DMS79 treated with DMSO at 0.1 percent for 48 hours (cell line): ENCODE results near the gene RASSF5.
"Not testable (repeated sequence)": the region's sequence is repeated elsewhere in the genome, so short reads cannot be mapped to it uniquely, and the experiment has no call there.

Experiments used
- DNase-seq: peaks from one replicate; lab custom pipeline; 2025; lab: John Stamatoyannopoulos, UW

Gene RASSF5

GRCh38 chr1:206570529-206570928 is 63.2 kb downstream of the RASSF5 start:
- DNase-seq = no peak

DNA sequence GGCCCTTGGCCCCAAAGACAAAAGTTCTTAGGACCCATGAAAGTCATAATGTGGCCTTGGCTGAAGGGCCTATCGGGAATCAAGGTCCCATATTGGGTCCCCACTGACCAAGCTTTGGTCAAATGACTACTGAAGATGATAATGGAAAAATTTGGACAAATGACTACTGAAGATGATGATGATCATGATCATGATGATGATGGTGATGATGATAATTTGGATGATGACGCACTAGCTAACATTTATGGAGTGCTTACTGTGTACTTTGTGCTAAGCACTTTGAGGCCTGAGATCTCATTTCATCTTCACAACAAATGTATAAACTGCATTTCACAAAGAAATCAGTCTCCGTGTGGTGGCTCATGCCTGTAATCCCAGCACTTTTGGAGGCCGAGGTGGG is 65.5 kb downstream of the RASSF5 start:
- DNase-seq = no peak

- DNase-seq = no peak
Observed at GRCh38 chr1:206573319-206573718, 66.0 kb downstream of the RASSF5 start.

DNA sequence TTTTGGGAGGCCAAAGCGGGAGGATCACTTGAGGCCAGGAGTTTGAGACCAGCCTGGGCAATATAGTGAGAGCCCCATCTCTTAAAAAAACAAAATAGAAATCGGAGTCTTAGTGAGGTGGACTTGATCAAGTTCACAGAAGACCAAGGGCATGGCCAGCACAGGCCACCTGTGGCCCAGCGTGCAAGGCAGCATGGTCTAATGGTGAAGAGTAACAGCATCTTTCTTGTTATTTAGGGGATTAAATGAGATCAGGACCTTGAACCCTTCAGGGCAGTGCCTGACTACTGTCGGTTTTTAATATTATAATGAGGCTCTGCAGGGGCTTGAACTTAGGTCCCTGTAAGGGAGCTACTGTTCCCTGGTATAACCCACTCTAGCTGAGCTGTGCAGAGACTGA is 66.4 kb downstream of the RASSF5 start:
- no peak for DNase-seq

DNA sequence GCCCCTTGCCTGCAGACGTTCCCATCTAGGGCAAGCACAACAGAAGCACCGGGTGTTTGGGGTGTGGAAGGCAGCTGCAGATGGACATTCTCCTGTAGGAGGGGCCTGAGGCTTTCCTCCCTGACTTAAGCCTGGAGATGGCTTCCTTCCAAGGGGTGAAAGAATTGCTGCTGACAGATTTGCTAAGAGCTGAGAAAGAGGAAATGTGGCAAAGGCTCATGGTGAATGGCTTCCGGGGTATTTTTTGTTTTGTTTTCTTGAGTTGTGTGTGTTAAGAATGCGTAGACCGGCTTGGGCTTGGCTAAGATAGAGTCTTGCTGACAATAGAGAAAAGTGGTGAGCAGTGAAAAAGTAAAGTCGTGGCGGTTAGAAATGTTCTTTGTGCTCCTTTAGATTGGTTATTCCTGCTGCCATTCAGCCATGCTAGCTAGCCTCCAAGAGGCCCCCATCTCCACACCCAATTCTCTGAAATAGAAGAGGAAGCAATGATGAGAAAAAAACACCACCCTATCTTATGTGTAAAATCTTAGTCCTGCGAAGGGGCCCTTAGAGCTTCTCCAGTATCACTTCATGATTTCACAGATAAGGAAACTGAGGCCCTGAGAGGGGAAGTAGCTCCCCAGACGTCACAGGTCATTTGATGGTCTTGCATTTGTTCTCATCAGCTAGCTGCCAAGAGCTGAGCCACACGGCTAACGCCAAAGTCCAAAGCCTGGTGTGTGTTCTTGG is 68.0 kb downstream of the RASSF5 start:
- DNase-seq = peak; percentile 54

GRCh38 chr1:206575894-206576737 is 68.8 kb downstream of the RASSF5 start:
- no peak for DNase-seq

DNA sequence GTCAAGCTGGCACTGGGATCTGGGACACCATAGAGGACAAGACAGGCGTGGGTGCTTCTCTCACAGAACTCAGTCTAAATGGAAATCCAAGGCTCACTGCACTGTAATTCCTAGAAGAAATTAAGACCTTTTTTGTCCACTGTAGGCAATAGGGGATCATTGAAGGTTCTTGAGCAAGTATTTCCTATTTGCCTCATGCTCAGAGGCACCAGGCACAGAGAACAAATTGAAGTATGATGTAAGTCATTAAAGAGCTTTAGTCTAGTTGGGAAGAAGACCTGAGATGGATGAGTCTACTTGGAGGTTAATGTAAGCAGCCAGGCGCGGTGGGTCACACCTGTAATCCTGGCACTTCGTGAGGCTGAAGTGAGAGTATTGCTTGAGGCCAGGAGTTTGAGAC is 70.3 kb downstream of the RASSF5 start:
- no peak for DNase-seq

DNA sequence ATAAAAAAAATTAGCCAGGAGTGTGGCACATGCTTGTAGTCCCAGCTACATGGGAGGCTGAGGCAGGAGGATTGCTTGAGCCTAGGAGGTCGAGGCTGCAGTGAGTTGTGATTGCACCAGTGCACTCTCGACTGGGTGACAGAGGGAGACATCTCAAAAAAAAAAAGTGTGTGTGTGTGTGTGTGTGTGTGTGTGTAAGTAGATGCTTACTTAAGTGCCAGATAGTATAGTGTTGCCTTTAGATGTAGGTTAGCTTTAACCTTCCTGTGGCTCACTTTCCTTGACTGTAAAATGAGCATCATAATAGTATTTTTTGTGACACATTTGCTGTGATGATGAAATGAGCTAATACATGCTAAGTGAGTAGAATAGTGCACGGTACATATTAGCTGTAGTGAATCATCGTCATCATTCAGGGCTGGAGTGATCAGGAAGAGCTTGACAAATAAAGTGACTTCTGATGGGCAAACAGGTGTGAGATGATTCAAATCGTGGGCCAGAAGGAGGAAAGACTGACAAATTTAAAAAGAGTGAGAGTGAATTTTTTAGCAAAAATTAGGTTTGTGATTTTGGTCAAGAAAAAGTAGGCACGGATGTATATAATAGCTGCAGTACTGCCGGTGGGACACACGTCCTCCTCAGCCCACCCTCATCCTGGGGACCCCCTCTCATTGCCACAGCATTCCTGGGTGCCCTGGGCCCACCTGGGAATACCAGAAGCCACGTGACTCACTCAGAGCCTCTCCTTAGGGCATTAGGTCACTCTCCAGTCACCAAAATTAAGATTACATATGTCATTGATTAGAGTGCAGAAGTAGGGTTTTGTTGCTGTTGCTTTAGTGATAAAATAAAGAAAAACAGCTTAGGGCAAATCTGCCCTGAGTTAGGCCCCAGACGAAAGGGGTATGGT is 71.0 kb downstream of the RASSF5 start:
- no peak for DNase-seq

- no peak for DNase-seq
Observed at GRCh38 chr1:206578978-206579374, 71.6 kb downstream of the RASSF5 start.

- DNase-seq = no peak
Observed at GRCh38 chr1:206579747-206580437, 72.6 kb downstream of the RASSF5 start.

DNA sequence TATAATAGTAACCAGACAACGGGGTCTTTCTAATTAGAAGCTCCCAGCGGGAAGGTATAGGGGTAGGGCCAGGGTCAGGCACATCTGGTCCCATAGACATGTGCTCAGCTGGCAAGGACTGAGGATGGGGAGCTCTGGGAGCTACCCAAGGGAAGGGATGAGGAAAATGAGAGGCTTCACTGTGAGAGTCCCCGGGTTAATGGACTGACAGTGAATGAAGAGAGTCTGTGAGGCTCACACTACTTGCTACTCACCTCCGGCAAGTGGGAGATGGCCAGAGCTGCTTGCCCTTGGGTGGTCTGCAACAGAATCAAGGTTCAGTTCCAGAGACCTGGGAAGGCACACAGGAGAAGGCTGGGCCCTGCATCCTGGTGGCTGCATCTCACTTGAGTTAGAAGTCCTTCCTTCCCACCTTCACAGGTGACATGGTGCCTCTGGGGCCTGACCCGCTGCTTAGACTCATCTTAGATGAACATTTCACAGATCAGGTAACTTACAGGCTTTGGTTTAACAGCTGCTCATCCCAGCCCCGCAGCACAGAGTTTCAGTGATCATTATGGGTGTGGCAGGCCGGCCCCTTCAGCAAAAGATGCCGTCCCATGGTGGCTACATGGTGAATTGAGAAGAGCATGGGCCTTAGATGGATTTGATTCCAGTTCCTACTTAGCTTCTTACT is 73.2 kb downstream of the RASSF5 start:
- no peak for DNase-seq

- DNase-seq = not testable (repeated sequence)
Observed at GRCh38 chr1:206581114-206581497, 73.8 kb downstream of the RASSF5 start.

GRCh38 chr1:206581571-206581981 is 74.2 kb downstream of the RASSF5 start:
- no peak for DNase-seq

DNA sequence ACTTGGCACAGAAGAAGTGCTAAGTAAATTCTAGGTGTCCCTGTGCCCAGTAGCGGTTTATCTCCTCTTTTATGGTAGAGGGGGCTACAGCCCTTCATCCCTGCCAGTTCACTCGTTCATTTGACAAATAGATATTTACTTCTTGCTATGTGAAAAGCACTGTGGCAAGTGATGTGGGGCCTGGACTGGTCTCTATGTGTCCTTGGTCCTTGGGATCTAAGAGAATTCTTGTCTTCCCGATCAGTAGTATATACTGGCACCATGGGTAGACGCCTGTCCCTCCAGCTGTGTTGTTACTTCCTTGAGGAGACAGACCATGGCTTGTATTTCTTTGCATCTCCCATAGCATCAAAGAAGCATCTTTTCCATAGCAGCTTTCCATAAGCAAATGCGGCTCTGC is 75.2 kb downstream of the RASSF5 start:
- no peak for DNase-seq

DNA sequence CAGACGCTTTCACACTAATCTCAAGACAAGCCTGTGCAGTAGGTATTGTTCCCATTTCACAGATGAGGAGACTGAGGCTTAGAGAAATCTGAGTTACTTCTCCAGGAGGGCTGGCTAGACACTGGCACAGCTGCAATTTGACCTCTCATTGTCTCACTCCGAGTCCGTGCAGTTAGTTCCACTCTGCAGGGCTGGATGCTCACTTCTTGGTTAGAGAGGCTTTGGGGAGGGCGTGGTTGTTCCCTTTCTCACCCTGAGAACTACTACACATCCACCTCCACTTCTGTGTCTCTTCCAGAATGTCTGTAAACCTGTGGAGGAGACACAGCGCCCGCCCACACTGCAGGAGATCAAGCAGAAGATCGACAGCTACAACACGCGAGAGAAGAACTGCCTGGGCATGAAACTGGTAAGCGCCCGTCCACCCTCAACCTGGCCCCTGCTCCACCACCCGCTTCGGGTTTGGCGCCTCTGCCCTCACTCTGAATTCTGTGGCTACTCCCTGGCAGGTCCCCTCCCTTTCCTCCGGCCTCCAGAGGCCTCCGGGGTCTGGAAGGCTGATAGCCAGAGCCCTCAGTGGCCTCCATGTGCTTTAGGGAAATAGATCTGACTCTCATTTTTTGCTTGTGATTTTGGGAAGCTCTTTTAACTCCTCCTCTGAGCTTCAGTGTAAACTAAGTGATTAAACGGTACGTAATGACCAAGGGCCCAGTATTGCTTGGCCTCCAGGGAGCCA is 75.8 kb downstream of the RASSF5 start:
- no peak for DNase-seq

DNA sequence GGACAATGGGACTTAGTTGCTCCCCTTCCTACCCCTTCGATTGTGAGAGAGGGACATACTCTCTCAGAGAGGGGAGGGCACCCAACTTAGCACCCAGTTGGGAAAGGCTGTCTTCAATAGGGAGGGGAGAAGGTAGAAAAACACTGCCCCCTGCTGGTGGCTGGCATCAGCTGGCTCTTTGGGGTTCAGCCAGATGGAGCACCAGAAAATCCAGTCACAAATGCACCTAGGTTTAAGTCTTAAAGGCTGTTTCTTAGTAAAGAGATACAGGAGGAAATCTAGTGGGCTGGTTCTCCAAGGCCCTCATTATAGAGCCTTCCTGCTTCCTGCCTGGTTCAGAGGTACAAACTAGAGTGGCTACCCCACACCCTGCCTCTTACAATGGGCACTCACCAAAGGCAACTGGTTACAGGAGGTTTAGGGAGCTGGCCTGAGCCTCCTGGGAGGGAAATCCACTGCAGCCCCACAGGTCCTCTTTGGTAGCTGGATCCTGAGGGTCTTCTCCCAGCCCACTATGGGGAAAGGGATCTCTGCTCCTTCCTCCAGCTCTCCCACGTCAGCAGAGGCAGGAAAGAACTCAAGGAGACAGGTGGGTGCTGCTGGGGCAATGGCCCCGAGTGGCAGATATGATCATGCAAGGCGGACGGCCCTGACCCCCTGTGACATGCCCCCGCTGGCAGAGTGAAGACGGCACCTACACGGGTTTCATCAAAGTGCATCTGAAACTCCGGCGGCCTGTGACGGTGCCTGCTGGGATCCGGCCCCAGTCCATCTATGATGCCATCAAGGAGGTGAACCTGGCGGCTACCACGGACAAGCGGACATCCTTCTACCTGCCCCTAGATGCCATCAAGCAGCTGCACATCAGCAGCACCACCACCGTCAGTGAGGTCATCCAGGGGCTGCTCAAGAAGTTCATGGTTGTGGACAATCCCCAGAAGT is 76.6 kb downstream of the RASSF5 start:
- DNase-seq = peak; percentile 67

DNA sequence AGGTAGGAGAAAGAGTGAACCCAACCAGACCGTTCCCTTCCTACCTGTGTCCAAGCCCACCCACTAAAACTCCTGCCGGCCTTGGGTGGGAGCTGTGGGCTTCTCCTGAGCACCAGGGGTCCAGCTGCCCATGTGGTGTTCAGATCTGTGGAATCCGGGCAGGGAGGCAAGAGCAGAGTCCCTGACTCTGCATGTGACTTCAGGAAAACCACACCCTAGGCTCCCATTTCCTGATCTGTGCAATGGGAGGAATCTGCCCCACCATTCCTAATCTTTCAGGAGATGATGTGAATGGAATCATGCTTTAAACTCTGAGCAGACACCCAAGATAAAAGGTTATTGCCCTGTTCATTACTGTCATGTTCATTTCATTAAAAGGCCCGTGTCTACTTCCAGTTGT is 77.4 kb downstream of the RASSF5 start:
- DNase-seq = no peak

DNA sequence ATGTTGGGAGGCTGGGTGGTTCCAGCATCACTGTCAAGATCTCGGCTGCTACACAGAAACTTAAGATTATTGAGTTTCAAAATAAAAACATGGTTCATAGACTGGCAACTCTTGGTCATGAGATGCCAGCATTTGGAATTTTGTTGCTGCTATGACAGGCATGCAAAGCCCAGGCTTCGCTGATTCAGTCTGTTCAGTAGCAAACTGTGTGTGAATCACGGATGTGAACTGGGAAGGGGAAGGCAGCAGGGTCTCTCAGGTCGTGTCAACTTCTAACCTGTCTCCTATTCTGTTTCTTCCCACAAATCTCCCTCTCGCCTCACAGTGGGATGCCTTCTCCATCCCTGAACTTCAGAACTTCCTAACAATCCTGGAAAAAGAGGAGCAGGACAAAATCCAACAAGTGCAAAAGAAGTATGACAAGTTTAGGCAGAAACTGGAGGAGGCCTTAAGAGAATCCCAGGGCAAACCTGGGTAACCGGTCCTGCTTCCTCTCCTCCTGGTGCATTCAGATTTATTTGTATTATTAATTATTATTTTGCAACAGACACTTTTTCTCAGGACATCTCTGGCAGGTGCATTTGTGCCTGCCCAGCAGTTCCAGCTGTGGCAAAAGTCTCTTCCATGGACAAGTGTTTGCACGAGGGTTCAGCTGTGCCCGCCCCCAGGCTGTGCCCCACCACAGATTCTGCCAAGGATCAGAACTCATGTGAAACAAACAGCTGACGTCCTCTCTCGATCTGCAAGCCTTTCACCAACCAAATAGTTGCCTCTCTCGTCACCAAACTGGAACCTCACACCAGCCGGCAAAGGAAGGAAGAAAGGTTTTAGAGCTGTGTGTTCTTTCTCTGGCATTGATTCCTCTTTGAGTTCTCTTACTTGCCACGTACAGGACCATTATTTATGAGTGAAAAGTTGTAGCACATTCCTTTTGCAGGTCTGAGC is 79.4 kb downstream of the RASSF5 start:
- DNase-seq = no peak
